ENCODE data around the gene TRIM26.

Gene TRIM26

DNA sequence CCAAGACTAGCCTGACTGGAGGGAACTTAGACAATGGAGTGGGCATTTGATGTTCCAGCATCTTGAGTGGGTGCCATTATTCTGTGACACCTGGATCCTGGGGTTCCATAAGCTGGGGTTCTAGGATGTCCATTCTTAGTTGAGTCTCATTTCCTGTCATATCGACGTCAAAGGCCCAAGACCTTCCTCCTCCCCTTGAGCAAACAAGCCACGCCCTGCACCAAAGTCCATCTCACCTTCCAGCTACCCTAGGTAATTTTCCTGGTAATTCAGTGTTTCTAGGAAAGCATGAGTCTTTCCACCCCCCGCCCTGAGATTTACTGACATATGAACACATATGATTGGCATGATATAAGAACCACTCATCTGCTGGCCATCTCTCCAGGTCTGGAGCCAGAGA, 77.4 kb downstream of the TRIM26 start, which contains the start of gene TRIM40:
Gene TRIM40, plus strand, starts transcription at position 384 of the 400 bp plus-strand sequence. CDS start 897 bp downstream, outside the sequence.
- H4K20me1 ChIP-seq (ENCODE audit: insufficient read depth): no peaks in the 10 kb centered on the region
- no peaks in the 10 kb centered on the region for H3K36me3 ChIP-seq (ENCODE audit: insufficient read depth)
- H3K4me3 ChIP-seq (IDR thresholded peaks at IDR 0.05; ENCODE audit: insufficient read depth, low read depth, low read length): no peak within 1 kb of the TSS
- H3K79me2 ChIP-seq (ENCODE audit: insufficient read depth, low read depth): no peaks in the 10 kb centered on the region
- TF ChIP-seq, protein P1, sequence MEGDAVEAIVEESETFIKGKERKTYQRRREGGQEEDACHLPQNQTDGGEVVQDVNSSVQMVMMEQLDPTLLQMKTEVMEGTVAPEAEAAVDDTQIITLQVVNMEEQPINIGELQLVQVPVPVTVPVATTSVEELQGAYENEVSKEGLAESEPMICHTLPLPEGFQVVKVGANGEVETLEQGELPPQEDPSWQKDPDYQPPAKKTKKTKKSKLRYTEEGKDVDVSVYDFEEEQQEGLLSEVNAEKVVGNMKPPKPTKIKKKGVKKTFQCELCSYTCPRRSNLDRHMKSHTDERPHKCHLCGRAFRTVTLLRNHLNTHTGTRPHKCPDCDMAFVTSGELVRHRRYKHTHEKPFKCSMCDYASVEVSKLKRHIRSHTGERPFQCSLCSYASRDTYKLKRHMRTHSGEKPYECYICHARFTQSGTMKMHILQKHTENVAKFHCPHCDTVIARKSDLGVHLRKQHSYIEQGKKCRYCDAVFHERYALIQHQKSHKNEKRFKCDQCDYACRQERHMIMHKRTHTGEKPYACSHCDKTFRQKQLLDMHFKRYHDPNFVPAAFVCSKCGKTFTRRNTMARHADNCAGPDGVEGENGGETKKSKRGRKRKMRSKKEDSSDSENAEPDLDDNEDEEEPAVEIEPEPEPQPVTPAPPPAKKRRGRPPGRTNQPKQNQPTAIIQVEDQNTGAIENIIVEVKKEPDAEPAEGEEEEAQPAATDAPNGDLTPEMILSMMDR (conservative IDR thresholded peaks at IDR 0.05; ENCODE audit: low read depth, low read length): no peak
- no peaks in the 10 kb centered on the region for H3K27me3 ChIP-seq (ENCODE audit: insufficient read depth, low read depth)
- no peak within 1 kb of the TSS; the same call in 1 of the 2 replicates for H3K27ac ChIP-seq
- H3K9ac ChIP-seq: no peak within 1 kb of the TSS
- H3K4me2 ChIP-seq: peak within 1 kb of the TSS; percentile 44
- H3K4me1 ChIP-seq (ENCODE audit: low read depth, poor library complexity, severe bottlenecking): peaks cover 36% of the 10 kb centered on the region
- H2AFZ ChIP-seq (ENCODE audit: low read depth): no peak within 1 kb of the TSS

DNA sequence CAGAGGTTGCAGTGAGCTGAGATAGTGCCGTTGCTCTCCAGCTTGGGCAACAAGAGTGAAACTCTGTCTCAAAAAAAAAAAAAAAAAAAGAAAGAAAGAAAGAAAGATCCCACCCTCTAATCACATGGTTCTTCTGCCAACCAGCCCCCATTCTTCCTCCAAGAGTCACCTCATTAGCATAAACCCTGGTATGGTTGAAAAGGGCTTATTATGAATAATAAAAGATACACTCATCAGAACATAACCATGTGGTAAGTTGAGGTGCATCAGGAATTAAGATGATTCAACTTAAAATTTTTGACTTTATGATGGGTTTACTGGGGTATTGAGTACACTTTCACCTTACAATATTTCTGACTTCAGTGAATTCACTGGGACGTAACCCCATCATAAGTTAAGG, 78.1 kb downstream of the TRIM26 start:
- Histone ChIP-seq H3K9ac (no peak overlapping the region), H2AFZ (ENCODE audit: low read depth) (no peak overlapping the region), H3K4me1 (ENCODE audit: low read depth, poor library complexity, severe bottlenecking) (peaks cover 42% of the 10 kb centered on the region), H3K4me3 (IDR thresholded peaks at IDR 0.05; ENCODE audit: insufficient read depth, low read depth, low read length) (no peak overlapping the region), H3K27ac (no peak overlapping the region), H4K20me1 (ENCODE audit: insufficient read depth) (no peaks in the 10 kb centered on the region), H3K79me2 (ENCODE audit: insufficient read depth, low read depth) (no peaks in the 10 kb centered on the region), H3K36me3 (ENCODE audit: insufficient read depth) (no peaks in the 10 kb centered on the region), H3K27me3 (ENCODE audit: insufficient read depth, low read depth) (no peaks in the 10 kb centered on the region), H3K4me2 (peak overlapping the region; percentile 44; the same call in 1 of the 2 replicates)
- TF ChIP-seq, protein P1 (conservative IDR thresholded peaks at IDR 0.05; ENCODE audit: low read depth, low read length): no peak

Data from KMS-11 (cell line).